ENCODE data around the gene N4BP2.

DNA sequence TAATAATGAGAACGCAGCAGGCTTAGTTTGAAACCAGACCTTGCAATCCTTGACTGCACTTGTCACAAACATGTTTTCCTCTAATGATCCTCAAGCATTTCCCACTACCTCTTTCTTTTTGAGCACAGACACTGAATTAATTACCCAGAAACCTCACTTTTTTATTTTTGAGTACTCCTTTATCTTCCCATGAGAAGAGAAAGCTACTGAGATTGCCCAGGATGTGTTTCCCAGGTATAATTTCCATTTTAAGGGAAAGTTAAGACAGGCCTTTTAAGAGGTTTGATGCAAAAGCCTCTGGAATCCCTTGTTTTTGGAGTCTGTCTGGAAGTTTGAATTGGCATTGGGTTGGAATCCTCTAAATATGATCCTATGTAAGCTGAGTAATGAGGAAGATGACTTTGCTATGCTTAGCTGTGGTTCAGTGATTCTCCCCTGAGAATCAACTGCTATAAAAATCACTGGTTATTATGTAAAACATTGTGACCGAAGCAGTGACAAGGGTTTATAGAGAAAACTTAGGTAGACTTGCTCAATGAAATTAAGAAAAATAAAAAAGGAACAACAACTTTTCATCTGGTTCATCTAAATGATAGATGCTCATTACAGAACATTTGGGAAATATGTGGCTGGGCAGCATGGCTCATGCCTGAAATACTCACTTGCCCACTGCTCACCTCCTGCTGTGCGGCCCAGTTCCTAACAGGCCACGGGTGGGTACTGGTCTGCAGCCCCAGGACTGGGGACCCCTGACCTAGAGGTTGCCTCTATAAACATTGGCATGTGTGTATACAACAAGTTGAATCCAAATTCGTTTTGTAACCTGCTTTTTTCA lies 129.4 kb downstream of the N4BP2 start:
- TF ChIP-seq POLR2A (IDR thresholded peaks at IDR 0.05; ENCODE audit: low read length) (no peak), GATA1 (IDR thresholded peaks at IDR 0.05; ENCODE audit: low read depth, low read length) (no peak)

Data from erythroblast (primary cell).